ENCODE data around the gene NCOA3.
A peak's percentile ranks its signal among the peaks of the same experiment; 100 is the strongest.

NCOA3 gene

GRCh38 chr20:47508278-47508677, 6.6 kb downstream of the NCOA3 start:
- H3K4me3 ChIP-seq (ENCODE audit: low read depth, low read length, poor library complexity, severe bottlenecking) = peak overlapping the region; percentile 78
- no peaks in the 10 kb centered on the region for H3F3A ChIP-seq (ENCODE audit: insufficient read depth, low read length)
- peaks cover 51% of the 10 kb centered on the region for H3K36me3 ChIP-seq (ENCODE audit: insufficient read depth, low read length)
- H3K4me1 ChIP-seq (ENCODE audit: insufficient read depth, low read length, severe bottlenecking) = peaks cover 82% of the 10 kb centered on the region
- H3K27ac ChIP-seq (ENCODE audit: low read depth, low read length, poor library complexity, severe bottlenecking) = peak overlapping the region; percentile 86
- H2AFZ ChIP-seq (ENCODE audit: low read length) = no peak overlapping the region
- TF ChIP-seq EZH2 (IDR thresholded peaks at IDR 0.05; ENCODE audit: borderline replicate concordance, low read length) = no peak
- TF ChIP-seq CTCF (IDR thresholded peaks at IDR 0.05; ENCODE audit: low read length) = no peak
- peaks cover 99% of the 10 kb centered on the region for H3K79me2 ChIP-seq (ENCODE audit: insufficient read depth, low read length)
- H3K4me2 ChIP-seq (ENCODE audit: low read length) = peak overlapping the region; percentile 71
- H3K27me3 ChIP-seq (ENCODE audit: insufficient read depth, low read length) = no peaks in the 10 kb centered on the region
- no peaks in the 10 kb centered on the region for H3K9me3 ChIP-seq (ENCODE audit: low read length)
- H4K20me1 ChIP-seq (ENCODE audit: insufficient read depth, low read length) = no peaks in the 10 kb centered on the region
- peak overlapping the region; percentile 69 for H3K9ac ChIP-seq (ENCODE audit: low read length)
- no peaks in the 10 kb centered on the region for H3K9me2 ChIP-seq (ENCODE audit: low read depth, low read length)

GRCh38 chr20:47509104-47509661, 7.5 kb downstream of the NCOA3 start:
- H3K4me3 ChIP-seq (ENCODE audit: low read depth, low read length, poor library complexity, severe bottlenecking) = peak overlapping the region; percentile 78
- no peaks in the 10 kb centered on the region for H4K20me1 ChIP-seq (ENCODE audit: insufficient read depth, low read length)
- no peaks in the 10 kb centered on the region for H3K9me3 ChIP-seq (ENCODE audit: low read length)
- peak overlapping the region; percentile 71 for H3K4me2 ChIP-seq (ENCODE audit: low read length)
- H3K9ac ChIP-seq (ENCODE audit: low read length) = peak overlapping the region; percentile 69
- H3K4me1 ChIP-seq (ENCODE audit: insufficient read depth, low read length, severe bottlenecking) = peaks cover 88% of the 10 kb centered on the region
- H3K9me2 ChIP-seq (ENCODE audit: low read depth, low read length) = no peaks in the 10 kb centered on the region
- H3F3A ChIP-seq (ENCODE audit: insufficient read depth, low read length) = no peaks in the 10 kb centered on the region
- peaks cover 99% of the 10 kb centered on the region for H3K79me2 ChIP-seq (ENCODE audit: insufficient read depth, low read length)
- peak overlapping the region; percentile 86 for H3K27ac ChIP-seq (ENCODE audit: low read depth, low read length, poor library complexity, severe bottlenecking)
- no peak overlapping the region for H2AFZ ChIP-seq (ENCODE audit: low read length)
- H3K27me3 ChIP-seq (ENCODE audit: insufficient read depth, low read length) = no peaks in the 10 kb centered on the region
- peaks cover 48% of the 10 kb centered on the region for H3K36me3 ChIP-seq (ENCODE audit: insufficient read depth, low read length)
- TF ChIP-seq CTCF (IDR thresholded peaks at IDR 0.05; ENCODE audit: low read length) = no peak
- TF ChIP-seq EZH2 (IDR thresholded peaks at IDR 0.05; ENCODE audit: borderline replicate concordance, low read length) = no peak

- Histone ChIP-seq H3K4me1 (ENCODE audit: insufficient read depth, low read length, severe bottlenecking) (peaks cover 91% of the 10 kb centered on the region), H3K79me2 (ENCODE audit: insufficient read depth, low read length) (peaks cover 99% of the 10 kb centered on the region), H3K36me3 (ENCODE audit: insufficient read depth, low read length) (peaks cover 52% of the 10 kb centered on the region), H3K27ac (ENCODE audit: low read depth, low read length, poor library complexity, severe bottlenecking) (peak overlapping the region; percentile 86), H4K20me1 (ENCODE audit: insufficient read depth, low read length) (no peaks in the 10 kb centered on the region), H3K4me2 (ENCODE audit: low read length) (peak overlapping the region; percentile 71), H3K9me3 (ENCODE audit: low read length) (no peaks in the 10 kb centered on the region), H3K27me3 (ENCODE audit: insufficient read depth, low read length) (no peaks in the 10 kb centered on the region), H3F3A (ENCODE audit: insufficient read depth, low read length) (no peaks in the 10 kb centered on the region), H3K9ac (ENCODE audit: low read length) (peak overlapping the region; percentile 69; the same call in 1 of the 2 replicates), H3K4me3 (ENCODE audit: low read depth, low read length, poor library complexity, severe bottlenecking) (peak overlapping the region; percentile 78), H3K9me2 (ENCODE audit: low read depth, low read length) (no peaks in the 10 kb centered on the region), H2AFZ (ENCODE audit: low read length) (no peak overlapping the region)
- TF ChIP-seq CTCF (IDR thresholded peaks at IDR 0.05; ENCODE audit: low read length) (no peak), EZH2 (IDR thresholded peaks at IDR 0.05; ENCODE audit: borderline replicate concordance, low read length) (no peak)
Observed at GRCh38 chr20:47509685-47510084, 8.0 kb downstream of the NCOA3 start.

Measured in OCI-LY1 (cell line).